GM23338 (cell line): Measurements from ENCODE around the gene QSOX1. TPM values are rescaled to one million over a fixed set of nuclear protein-coding genes. Genes with fewer than 3 reads are reported as not detected.

Source experiments
- ATAC-seq: fragments of 200-7000 bp; cut with Tn5 transposase; 3 replicates; pipeline ENCODE4 v1.9.1; 2020
- DNase-seq: peaks from one replicate; pipeline ENCODE4 v3.0.0-alpha.2; 2015; ENCODE audit warnings: low spot score
- H2AFZ ChIP-seq: fragments of 200-600 bp; sonication (generic); 2 replicates; pipeline ENCODE4 v1.8.0; 2016; ENCODE audit warnings: antibody characterized with exemption, mild to moderate bottlenecking, moderate library complexity
- H3F3A ChIP-seq: fragments of 200-600 bp; sonication (generic); replicated peaks from 2 replicates; pipeline ENCODE4 v1.8.0; 2017; ENCODE audit warnings: antibody characterized with exemption, mixed run types, low read depth
- H3K27ac ChIP-seq: fragments of 200-600 bp; sonication (generic); 2 replicates; pipeline ENCODE4 v1.6.1; 2016; ENCODE audit warnings: low read depth
- H3K27me3 ChIP-seq: fragments of 200-600 bp; sonication (generic); 2 replicates; pipeline ENCODE4 v1.8.0; 2016; ENCODE audit warnings: mild to moderate bottlenecking, mixed run types, moderate library complexity; ENCODE audit not compliant: insufficient read depth
- H3K36me3 ChIP-seq: fragments of 200-600 bp; sonication (generic); 2 replicates; pipeline ENCODE4 v1.8.0; 2016; ENCODE audit warnings: mild to moderate bottlenecking; ENCODE audit not compliant: insufficient read depth
- H3K4me1 ChIP-seq: fragments of 200-600 bp; sonication (generic); 2 replicates; pipeline ENCODE4 v1.8.0; 2016; ENCODE audit warnings: mild to moderate bottlenecking, moderate library complexity; ENCODE audit not compliant: insufficient read depth
- H3K4me2 ChIP-seq: fragments of 200-600 bp; sonication (generic); 2 replicates; pipeline ENCODE4 v1.7.1; 2017; ENCODE audit warnings: mixed run types
- H3K4me3 ChIP-seq: fragments of 200-600 bp; sonication (generic); 2 replicates; pipeline ENCODE4 v1.6.1; 2016; ENCODE audit warnings: mixed run types
- H3K79me2 ChIP-seq: fragments of 200-600 bp; sonication (generic); replicated peaks from 2 replicates; pipeline ENCODE4 v1.8.0; 2017; ENCODE audit warnings: mild to moderate bottlenecking; ENCODE audit not compliant: insufficient read depth
- H3K9me2 ChIP-seq: fragments of 200-600 bp; sonication (generic); 2 replicates; pipeline ENCODE4 v1.8.0; 2017; ENCODE audit not compliant: insufficient read depth
- H4K20me1 ChIP-seq: fragments of 200-600 bp; sonication (generic); replicated peaks from 2 replicates; pipeline ENCODE4 v1.8.0; 2017; ENCODE audit warnings: mild to moderate bottlenecking; ENCODE audit not compliant: insufficient read depth
- H3K27ac Mint-ChIP-seq: 2 replicates; pipeline ENCODE4 v1.8.0; 2020; ENCODE audit warnings: inconsistent platforms, mild to moderate bottlenecking, moderate library complexity, mixed read lengths
- H3K27me3 Mint-ChIP-seq: 3 replicates; pipeline ENCODE4 v1.8.0; 2022; ENCODE audit warnings: low read depth, mild to moderate bottlenecking, moderate library complexity, mixed read lengths, inconsistent platforms; ENCODE audit not compliant: insufficient read depth, poor library complexity
- H3K36me3 Mint-ChIP-seq: 3 replicates; pipeline ENCODE4 v1.8.0; 2021; ENCODE audit warnings: low read depth, mild to moderate bottlenecking, inconsistent platforms, moderate library complexity, mixed read lengths
- H3K4me1 Mint-ChIP-seq: 3 replicates; pipeline ENCODE4 v1.8.0; 2020; ENCODE audit warnings: mild to moderate bottlenecking, inconsistent platforms, mixed read lengths
- H3K4me3 Mint-ChIP-seq: 3 replicates; pipeline ENCODE4 v1.8.0; 2021; ENCODE audit warnings: moderate library complexity, mild to moderate bottlenecking, inconsistent platforms, mixed read lengths
- H3K9me3 Mint-ChIP-seq: 3 replicates; pipeline ENCODE4 v1.8.0; 2020; ENCODE audit warnings: moderate library complexity, mild to moderate bottlenecking, inconsistent platforms, mixed read lengths
- CREB1 ChIP-seq: fragments of 250-450 bp; sonication (Bioruptor Pico); IDR thresholded peaks from 2 replicates; pipeline ENCODE4 v1.5.0; 2020; ENCODE audit warnings: low read depth, mild to moderate bottlenecking, moderate library complexity
- EZH2 ChIP-seq: fragments of 200-600 bp; sonication (generic); IDR thresholded peaks from one replicate; pipeline ENCODE4 v1.8.0; 2017; ENCODE audit warnings: antibody characterized with exemption, mild to moderate bottlenecking, low read depth; ENCODE audit not compliant: unreplicated experiment
- EZH2phosphoT487 ChIP-seq: fragments of 200-600 bp; sonication (generic); IDR thresholded peaks from one replicate; pipeline ENCODE4 v1.8.1; 2018; ENCODE audit warnings: antibody characterized with exemption; ENCODE audit not compliant: unreplicated experiment
- NANOG ChIP-seq: IDR thresholded peaks from 2 replicates; pipeline ENCODE4 v1.6.1; 2016; ENCODE audit warnings: antibody characterized with exemption, borderline replicate concordance
- POLR2AphosphoS5 ChIP-seq: IDR thresholded peaks from 2 replicates; pipeline ENCODE4 v1.6.1; 2016; ENCODE audit warnings: antibody characterized with exemption, low read depth
- STAT1 ChIP-seq: IDR thresholded peaks from one replicate; pipeline ENCODE4 v1.6.1; 2016; ENCODE audit warnings: antibody characterized with exemption; ENCODE audit not compliant: unreplicated experiment
- ZNF114 ChIP-seq: fragments of 250-450 bp; sonication (Bioruptor Pico); IDR thresholded peaks from 2 replicates; pipeline ENCODE4 v1.5.0; 2020; ENCODE audit warnings: mild to moderate bottlenecking, moderate library complexity
- ZNF331 ChIP-seq: fragments of 250-450 bp; sonication (Bioruptor Pico); IDR thresholded peaks from 2 replicates; pipeline ENCODE4 v1.5.0; 2020; ENCODE audit warnings: low read depth, mild to moderate bottlenecking, moderate library complexity
- polyA plus RNA-seq: library from polyadenylated mRNA; unstranded; fragments of >200 nt; fragmentation: Nextera tagmentation; extraction: Ambion mirVana; gene quantifications from 2 replicates; pipeline ENCODE4 v1.2.1, GENCODE V29; 2016
- total RNA-seq: library from RNA; depleted of rRNA; stranded (reverse); fragments of >200 nt; shearing (Covaris generic); gene quantifications from 2 replicates; pipeline ENCODE4 v1.2.3, GENCODE V29; 2014
- TF ChIP-seq, protein P1 (sequence below): IDR thresholded peaks from 2 replicates; pipeline ENCODE4 v1.6.1; 2016; ENCODE audit warnings: antibody characterized with exemption
- TF ChIP-seq, protein P2 (sequence below): IDR thresholded peaks from one replicate; pipeline ENCODE4 v1.6.1; 2018; ENCODE audit warnings: antibody characterized with exemption; ENCODE audit not compliant: unreplicated experiment
- TF ChIP-seq, protein P3 (sequence below): fragments of 250-450 bp; sonication (Bioruptor Pico); IDR thresholded peaks from 2 replicates; pipeline ENCODE4 v1.5.0; 2020; ENCODE audit warnings: mild to moderate bottlenecking, moderate library complexity

Gene QSOX1
- total and polyA plus RNA-seq, 2 experiments from 2014 or later = 47.8 to 119 TPM

DNA sequence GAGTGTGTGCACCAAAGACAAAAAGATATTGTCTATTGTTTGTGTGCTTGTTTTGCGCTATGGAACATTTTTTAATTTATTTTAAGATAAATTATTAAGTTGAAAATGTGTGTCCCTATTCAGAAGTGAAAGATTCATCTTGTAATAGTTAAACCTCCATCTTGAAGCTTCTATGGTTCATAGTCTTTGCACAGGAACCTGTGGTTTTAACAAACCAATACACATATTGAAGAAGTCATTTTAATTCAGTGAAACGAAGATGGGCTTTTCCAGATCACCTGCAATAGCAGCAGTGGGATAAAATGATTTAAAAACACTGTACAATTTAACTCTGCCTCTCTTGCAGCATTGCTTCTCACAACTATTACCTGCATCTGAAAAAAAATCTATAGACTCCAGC is 42.6 kb upstream of the QSOX1 start (continued):
- TF ChIP-seq EZH2 (no peak), ZNF331 (CRISPR knock-in tag) (no peak), CREB1 (no peak), ZNF114 (CRISPR knock-in tag) (no peak), STAT1 (no peak), NANOG (no peak), EZH2phosphoT487 (no peak), POLR2AphosphoS5 (no peak)
- TF ChIP-seq, protein P1, sequence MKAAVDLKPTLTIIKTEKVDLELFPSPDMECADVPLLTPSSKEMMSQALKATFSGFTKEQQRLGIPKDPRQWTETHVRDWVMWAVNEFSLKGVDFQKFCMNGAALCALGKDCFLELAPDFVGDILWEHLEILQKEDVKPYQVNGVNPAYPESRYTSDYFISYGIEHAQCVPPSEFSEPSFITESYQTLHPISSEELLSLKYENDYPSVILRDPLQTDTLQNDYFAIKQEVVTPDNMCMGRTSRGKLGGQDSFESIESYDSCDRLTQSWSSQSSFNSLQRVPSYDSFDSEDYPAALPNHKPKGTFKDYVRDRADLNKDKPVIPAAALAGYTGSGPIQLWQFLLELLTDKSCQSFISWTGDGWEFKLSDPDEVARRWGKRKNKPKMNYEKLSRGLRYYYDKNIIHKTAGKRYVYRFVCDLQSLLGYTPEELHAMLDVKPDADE = no peak
- TF ChIP-seq, protein P2, sequence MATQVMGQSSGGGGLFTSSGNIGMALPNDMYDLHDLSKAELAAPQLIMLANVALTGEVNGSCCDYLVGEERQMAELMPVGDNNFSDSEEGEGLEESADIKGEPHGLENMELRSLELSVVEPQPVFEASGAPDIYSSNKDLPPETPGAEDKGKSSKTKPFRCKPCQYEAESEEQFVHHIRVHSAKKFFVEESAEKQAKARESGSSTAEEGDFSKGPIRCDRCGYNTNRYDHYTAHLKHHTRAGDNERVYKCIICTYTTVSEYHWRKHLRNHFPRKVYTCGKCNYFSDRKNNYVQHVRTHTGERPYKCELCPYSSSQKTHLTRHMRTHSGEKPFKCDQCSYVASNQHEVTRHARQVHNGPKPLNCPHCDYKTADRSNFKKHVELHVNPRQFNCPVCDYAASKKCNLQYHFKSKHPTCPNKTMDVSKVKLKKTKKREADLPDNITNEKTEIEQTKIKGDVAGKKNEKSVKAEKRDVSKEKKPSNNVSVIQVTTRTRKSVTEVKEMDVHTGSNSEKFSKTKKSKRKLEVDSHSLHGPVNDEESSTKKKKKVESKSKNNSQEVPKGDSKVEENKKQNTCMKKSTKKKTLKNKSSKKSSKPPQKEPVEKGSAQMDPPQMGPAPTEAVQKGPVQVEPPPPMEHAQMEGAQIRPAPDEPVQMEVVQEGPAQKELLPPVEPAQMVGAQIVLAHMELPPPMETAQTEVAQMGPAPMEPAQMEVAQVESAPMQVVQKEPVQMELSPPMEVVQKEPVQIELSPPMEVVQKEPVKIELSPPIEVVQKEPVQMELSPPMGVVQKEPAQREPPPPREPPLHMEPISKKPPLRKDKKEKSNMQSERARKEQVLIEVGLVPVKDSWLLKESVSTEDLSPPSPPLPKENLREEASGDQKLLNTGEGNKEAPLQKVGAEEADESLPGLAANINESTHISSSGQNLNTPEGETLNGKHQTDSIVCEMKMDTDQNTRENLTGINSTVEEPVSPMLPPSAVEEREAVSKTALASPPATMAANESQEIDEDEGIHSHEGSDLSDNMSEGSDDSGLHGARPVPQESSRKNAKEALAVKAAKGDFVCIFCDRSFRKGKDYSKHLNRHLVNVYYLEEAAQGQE = no peak

DNA sequence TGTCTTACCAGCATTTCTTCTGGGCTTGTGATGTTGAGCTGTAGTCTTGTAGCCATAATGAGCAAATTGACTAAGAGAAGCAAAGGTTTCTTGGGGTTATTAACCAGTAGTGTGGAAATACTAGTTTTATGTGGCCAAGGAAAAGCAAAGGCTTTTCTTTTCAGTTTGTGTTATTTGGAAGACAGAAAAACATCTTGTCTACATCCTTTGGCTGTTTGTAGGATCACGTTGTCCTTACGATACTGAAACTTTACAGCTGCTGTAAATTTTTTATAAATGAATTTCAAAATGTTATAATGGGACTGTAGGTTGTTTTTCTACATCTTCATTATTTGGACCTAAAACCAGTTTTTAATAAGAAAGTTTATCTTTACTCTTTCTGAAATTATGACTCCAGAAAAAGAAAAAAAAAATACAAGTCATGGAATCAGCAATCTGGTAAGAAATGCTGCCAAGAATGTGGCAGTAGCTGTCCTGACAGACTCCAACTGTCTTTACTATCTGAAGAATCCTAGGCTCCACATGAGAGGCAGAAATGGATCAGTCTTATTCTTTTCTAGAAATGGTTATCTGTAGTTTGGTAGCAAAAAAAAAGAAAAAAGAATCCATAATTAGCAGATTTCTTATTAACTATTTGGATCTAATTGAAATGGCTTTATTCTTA is 41.6 kb upstream of the QSOX1 start:
- no peak overlapping the region for H3K27ac Mint-ChIP-seq
- no peak overlapping the region for H3K4me3 Mint-ChIP-seq
- H3K9me2 ChIP-seq = no peaks in the 10 kb centered on the region
- H4K20me1 ChIP-seq = no peaks in the 10 kb centered on the region; the same call in 1 of the 2 replicates
- peaks cover 2% of the 10 kb centered on the region for H3K27me3 Mint-ChIP-seq
- H3K4me1 ChIP-seq = no peaks in the 10 kb centered on the region
- H3K4me2 ChIP-seq = no peak overlapping the region
- no peak overlapping the region for H3K4me3 ChIP-seq
- H3K36me3 ChIP-seq = no peaks in the 10 kb centered on the region; the same call in 1 of the 2 replicates
- no peak overlapping the region for H3K27ac ChIP-seq
- TF ChIP-seq, protein P3, sequence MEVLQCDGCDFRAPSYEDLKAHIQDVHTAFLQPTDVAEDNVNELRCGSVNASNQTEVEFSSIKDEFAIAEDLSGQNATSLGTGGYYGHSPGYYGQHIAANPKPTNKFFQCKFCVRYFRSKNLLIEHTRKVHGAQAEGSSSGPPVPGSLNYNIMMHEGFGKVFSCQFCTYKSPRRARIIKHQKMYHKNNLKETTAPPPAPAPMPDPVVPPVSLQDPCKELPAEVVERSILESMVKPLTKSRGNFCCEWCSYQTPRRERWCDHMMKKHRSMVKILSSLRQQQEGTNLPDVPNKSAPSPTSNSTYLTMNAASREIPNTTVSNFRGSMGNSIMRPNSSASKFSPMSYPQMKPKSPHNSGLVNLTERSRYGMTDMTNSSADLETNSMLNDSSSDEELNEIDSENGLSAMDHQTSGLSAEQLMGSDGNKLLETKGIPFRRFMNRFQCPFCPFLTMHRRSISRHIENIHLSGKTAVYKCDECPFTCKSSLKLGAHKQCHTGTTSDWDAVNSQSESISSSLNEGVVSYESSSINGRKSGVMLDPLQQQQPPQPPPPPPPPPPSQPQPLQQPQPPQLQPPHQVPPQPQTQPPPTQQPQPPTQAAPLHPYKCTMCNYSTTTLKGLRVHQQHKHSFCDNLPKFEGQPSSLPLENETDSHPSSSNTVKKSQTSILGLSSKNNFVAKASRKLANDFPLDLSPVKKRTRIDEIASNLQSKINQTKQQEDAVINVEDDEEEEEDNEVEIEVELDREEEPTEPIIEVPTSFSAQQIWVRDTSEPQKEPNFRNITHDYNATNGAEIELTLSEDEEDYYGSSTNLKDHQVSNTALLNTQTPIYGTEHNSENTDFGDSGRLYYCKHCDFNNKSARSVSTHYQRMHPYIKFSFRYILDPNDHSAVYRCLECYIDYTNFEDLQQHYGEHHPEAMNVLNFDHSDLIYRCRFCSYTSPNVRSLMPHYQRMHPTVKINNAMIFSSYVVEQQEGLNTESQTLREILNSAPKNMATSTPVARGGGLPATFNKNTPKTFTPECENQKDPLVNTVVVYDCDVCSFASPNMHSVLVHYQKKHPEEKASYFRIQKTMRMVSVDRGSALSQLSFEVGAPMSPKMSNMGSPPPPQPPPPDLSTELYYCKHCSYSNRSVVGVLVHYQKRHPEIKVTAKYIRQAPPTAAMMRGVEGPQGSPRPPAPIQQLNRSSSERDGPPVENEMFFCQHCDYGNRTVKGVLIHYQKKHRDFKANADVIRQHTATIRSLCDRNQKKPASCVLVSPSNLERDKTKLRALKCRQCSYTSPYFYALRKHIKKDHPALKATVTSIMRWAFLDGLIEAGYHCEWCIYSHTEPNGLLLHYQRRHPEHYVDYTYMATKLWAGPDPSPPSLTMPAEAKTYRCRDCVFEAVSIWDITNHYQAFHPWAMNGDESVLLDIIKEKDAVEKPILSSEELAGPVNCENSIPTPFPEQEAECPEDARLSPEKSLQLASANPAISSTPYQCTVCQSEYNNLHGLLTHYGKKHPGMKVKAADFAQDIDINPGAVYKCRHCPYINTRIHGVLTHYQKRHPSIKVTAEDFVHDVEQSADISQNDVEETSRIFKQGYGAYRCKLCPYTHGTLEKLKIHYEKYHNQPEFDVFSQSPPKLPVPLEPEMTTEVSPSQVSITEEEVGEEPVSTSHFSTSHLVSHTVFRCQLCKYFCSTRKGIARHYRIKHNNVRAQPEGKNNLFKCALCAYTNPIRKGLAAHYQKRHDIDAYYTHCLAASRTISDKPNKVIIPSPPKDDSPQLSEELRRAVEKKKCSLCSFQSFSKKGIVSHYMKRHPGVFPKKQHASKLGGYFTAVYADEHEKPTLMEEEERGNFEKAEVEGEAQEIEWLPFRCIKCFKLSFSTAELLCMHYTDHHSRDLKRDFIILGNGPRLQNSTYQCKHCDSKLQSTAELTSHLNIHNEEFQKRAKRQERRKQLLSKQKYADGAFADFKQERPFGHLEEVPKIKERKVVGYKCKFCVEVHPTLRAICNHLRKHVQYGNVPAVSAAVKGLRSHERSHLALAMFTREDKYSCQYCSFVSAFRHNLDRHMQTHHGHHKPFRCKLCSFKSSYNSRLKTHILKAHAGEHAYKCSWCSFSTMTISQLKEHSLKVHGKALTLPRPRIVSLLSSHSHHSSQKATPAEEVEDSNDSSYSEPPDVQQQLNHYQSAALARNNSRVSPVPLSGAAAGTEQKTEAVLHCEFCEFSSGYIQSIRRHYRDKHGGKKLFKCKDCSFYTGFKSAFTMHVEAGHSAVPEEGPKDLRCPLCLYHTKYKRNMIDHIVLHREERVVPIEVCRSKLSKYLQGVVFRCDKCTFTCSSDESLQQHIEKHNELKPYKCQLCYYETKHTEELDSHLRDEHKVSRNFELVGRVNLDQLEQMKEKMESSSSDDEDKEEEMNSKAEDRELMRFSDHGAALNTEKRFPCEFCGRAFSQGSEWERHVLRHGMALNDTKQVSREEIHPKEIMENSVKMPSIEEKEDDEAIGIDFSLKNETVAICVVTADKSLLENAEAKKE = no peak
- TF ChIP-seq STAT1 (no peak), CREB1 (no peak)
- H3K36me3 Mint-ChIP-seq = peaks cover 6% of the 10 kb centered on the region; the same call in 1 of the 3 replicates
- H3F3A ChIP-seq = no peaks in the 10 kb centered on the region; the same call in 1 of the 2 replicates
- DNase-seq (no peak), ATAC-seq (no peak)
- H3K79me2 ChIP-seq = no peaks in the 10 kb centered on the region
- H3K9me3 Mint-ChIP-seq = no peaks in the 10 kb centered on the region
- H3K27me3 ChIP-seq = no peaks in the 10 kb centered on the region
- no peaks in the 10 kb centered on the region for H3K4me1 Mint-ChIP-seq
- H2AFZ ChIP-seq = no peak overlapping the region
